GM19395 (cell line): Measurements from ENCODE around the gene AJM1.
"Not testable (repeated sequence)": the region's sequence is repeated elsewhere in the genome, so short reads cannot be mapped to it uniquely, and the experiment has no call there.

Source experiments
- ATAC-seq: cut with Tn5 transposase; IDR thresholded peaks from one replicate; pipeline ENCODE4 v1.9.1; 2021; ENCODE audit warnings: mild to moderate bottlenecking, moderate library complexity; ENCODE audit not compliant: unreplicated experiment

The AJM1 gene

GRCh38 chr9:136842380-136842948 is at the start of gene AJM1:
TSS of gene AJM1 (plus strand) at chr9:136842478. CDS start at chr9:136844415, 1,937 bp downstream.
- ATAC-seq = peak; percentile 71

GRCh38 chr9:136793086-136793946 is 49.0 kb upstream of the AJM1 start:
- no peak for ATAC-seq

- ATAC-seq = no peak
These were observed 47.8 kb upstream of the AJM1 start for GRCh38 chr9:136794281-136794999.

GRCh38 chr9:136795000-136795348 is 47.3 kb upstream of the AJM1 start:
- no peak for ATAC-seq

GRCh38 chr9:136796238-136796774 is 46.0 kb upstream of the AJM1 start, which contains the start of gene CCDC183:
TSS of gene CCDC183 (plus strand) at chr9:136796338. CDS start at chr9:136796398, 60 bp downstream.
- ATAC-seq = no peak

- not testable (repeated sequence) for ATAC-seq
These were observed 45.4 kb upstream of the AJM1 start for GRCh38 chr9:136796775-136797347.

- no peak for ATAC-seq
These were observed 43.6 kb upstream of the AJM1 start for GRCh38 chr9:136798708-136799078.

- no peak for ATAC-seq
These were observed 43.0 kb upstream of the AJM1 start for GRCh38 chr9:136799079-136799853.

GRCh38 chr9:136799854-136800657 is 42.2 kb upstream of the AJM1 start:
- ATAC-seq = peak; percentile 48

GRCh38 chr9:136802321-136802720 is 40.0 kb upstream of the AJM1 start:
- ATAC-seq = no peak

GRCh38 chr9:136803009-136803550 is 39.2 kb upstream of the AJM1 start:
- ATAC-seq = not testable (repeated sequence)

GRCh38 chr9:136803551-136804508 is 38.4 kb upstream of the AJM1 start:
- no peak for ATAC-seq

- no peak for ATAC-seq
These were observed 37.6 kb upstream of the AJM1 start for GRCh38 chr9:136804509-136805206.

GRCh38 chr9:136805207-136805740 is 37.0 kb upstream of the AJM1 start:
- no peak for ATAC-seq

- ATAC-seq = no peak
These were observed 36.2 kb upstream of the AJM1 start for GRCh38 chr9:136806067-136806466.

GRCh38 chr9:136806631-136807201 is 35.6 kb upstream of the AJM1 start:
- no peak for ATAC-seq
